ENCODE results near the gene ZKSCAN8.

Gene ZKSCAN8

DNA sequence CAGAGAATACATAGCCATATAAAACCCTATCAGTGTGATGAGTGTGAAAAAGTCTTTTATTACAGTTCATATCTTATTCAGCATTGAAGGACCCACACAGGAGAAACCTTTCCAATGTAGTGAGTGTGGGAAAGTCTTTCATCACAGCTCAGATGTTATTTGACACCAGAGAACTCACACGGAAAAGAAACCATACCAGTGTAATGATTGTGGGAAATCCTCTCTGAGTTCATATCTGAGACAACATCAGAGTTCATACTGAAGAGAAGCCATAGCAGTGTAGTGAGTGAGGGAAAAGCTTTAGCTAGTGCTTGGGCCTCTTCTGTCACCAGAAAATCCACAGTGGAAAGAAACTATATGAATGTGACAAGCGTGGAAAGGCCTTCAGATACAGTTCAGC, 25.9 kb upstream of the ZKSCAN8 start:
- H3K27ac ChIP-seq (replicated peaks) = no peak overlapping the region
- H3K4me3 ChIP-seq (replicated peaks; ENCODE audit: insufficient read depth, low read length) = no peak overlapping the region
- DNase-seq (ENCODE audit: low read depth in 1 of 2, low spot score in 1 of 2) = no peak
- H3K27me3 ChIP-seq (ENCODE audit: insufficient read depth, poor library complexity, severe bottlenecking) = no peaks in the 10 kb centered on the region
- TF ChIP-seq SPI1 (IDR thresholded peaks at IDR 0.05; ENCODE audit: borderline replicate concordance, low read depth) = no peak
- no peak for TF ChIP-seq GABPA (IDR thresholded peaks at IDR 0.05; ENCODE audit: low read depth)
- TF ChIP-seq POLR2AphosphoS5 (IDR thresholded peaks at IDR 0.05; ENCODE audit: low read depth) = no peak
- TF ChIP-seq, protein P1, sequence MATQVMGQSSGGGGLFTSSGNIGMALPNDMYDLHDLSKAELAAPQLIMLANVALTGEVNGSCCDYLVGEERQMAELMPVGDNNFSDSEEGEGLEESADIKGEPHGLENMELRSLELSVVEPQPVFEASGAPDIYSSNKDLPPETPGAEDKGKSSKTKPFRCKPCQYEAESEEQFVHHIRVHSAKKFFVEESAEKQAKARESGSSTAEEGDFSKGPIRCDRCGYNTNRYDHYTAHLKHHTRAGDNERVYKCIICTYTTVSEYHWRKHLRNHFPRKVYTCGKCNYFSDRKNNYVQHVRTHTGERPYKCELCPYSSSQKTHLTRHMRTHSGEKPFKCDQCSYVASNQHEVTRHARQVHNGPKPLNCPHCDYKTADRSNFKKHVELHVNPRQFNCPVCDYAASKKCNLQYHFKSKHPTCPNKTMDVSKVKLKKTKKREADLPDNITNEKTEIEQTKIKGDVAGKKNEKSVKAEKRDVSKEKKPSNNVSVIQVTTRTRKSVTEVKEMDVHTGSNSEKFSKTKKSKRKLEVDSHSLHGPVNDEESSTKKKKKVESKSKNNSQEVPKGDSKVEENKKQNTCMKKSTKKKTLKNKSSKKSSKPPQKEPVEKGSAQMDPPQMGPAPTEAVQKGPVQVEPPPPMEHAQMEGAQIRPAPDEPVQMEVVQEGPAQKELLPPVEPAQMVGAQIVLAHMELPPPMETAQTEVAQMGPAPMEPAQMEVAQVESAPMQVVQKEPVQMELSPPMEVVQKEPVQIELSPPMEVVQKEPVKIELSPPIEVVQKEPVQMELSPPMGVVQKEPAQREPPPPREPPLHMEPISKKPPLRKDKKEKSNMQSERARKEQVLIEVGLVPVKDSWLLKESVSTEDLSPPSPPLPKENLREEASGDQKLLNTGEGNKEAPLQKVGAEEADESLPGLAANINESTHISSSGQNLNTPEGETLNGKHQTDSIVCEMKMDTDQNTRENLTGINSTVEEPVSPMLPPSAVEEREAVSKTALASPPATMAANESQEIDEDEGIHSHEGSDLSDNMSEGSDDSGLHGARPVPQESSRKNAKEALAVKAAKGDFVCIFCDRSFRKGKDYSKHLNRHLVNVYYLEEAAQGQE (IDR thresholded peaks at IDR 0.05; ENCODE audit: insufficient replicate concordance, low read depth) = no peak
- TF ChIP-seq, protein P2, sequence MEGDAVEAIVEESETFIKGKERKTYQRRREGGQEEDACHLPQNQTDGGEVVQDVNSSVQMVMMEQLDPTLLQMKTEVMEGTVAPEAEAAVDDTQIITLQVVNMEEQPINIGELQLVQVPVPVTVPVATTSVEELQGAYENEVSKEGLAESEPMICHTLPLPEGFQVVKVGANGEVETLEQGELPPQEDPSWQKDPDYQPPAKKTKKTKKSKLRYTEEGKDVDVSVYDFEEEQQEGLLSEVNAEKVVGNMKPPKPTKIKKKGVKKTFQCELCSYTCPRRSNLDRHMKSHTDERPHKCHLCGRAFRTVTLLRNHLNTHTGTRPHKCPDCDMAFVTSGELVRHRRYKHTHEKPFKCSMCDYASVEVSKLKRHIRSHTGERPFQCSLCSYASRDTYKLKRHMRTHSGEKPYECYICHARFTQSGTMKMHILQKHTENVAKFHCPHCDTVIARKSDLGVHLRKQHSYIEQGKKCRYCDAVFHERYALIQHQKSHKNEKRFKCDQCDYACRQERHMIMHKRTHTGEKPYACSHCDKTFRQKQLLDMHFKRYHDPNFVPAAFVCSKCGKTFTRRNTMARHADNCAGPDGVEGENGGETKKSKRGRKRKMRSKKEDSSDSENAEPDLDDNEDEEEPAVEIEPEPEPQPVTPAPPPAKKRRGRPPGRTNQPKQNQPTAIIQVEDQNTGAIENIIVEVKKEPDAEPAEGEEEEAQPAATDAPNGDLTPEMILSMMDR (IDR thresholded peaks at IDR 0.05; ENCODE audit: insufficient read depth, low read length) = no peak

DNA sequence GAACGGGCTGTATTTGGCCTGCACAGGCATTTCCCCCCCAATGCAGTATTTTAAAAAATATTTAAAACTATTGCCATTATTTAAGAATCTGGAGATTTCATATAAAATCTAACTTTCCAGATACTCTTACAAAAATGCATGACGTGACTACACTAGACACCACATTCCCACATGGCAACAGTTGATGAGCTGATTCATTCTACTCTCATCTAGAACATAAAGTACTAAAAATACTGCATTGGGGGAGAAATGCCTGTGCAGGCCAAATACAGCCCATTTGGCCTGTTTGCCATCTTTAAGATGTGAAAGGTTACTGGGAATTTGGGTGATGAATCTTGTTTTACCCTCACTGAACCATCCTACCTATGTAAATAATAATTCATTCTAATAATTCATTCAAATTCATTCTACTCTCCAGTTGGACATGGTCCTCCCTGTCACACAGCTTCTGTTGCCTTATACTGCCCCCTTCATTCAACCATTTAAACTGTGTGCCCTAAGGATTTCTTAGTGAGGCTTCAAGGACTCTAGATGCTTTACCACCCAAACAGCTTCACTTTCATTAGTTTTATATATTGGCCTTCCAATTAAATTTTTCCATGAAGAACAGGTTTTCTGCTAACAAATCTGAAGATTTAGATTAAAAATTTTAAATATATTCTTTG, 24.2 kb upstream of the ZKSCAN8 start:
- no peak overlapping the region for H3K4me3 ChIP-seq (replicated peaks; ENCODE audit: insufficient read depth, low read length)
- H3K27ac ChIP-seq (replicated peaks) = no peak overlapping the region
- no peak for DNase-seq (ENCODE audit: low read depth in 1 of 2, low spot score in 1 of 2)
- TF ChIP-seq GABPA (IDR thresholded peaks at IDR 0.05; ENCODE audit: low read depth) = no peak
- TF ChIP-seq POLR2AphosphoS5 (IDR thresholded peaks at IDR 0.05; ENCODE audit: low read depth) = no peak
- TF ChIP-seq, protein P1 (IDR thresholded peaks at IDR 0.05; ENCODE audit: insufficient replicate concordance, low read depth) = no peak
- no peak for TF ChIP-seq SPI1 (IDR thresholded peaks at IDR 0.05; ENCODE audit: borderline replicate concordance, low read depth)
- no peaks in the 10 kb centered on the region for H3K27me3 ChIP-seq (ENCODE audit: insufficient read depth, poor library complexity, severe bottlenecking)

DNA sequence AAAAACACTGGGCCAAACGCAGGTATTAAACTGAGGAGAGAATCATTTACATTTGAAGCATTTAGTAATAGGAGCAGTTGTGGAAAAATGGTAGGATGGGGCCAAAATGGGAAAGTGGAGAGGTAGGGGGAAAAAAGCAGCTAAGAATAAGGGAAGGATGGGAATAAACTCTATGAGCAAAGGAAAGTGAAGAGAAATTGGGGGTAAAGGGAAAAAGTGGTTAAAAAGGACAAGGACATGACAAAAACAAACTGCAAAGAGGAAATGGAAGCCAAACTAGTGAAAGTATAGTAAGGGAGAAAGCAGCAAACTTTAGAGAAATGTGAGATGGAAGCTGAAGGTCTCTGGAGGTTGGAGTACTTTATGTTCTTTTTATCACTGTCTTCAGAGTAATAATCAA, 23.5 kb upstream of the ZKSCAN8 start:
- Histone ChIP-seq H3K4me3 (replicated peaks; ENCODE audit: insufficient read depth, low read length) (no peak overlapping the region), H3K27me3 (ENCODE audit: insufficient read depth, poor library complexity, severe bottlenecking) (no peaks in the 10 kb centered on the region), H3K27ac (replicated peaks) (no peak overlapping the region)
- no peak for DNase-seq (ENCODE audit: low read depth in 1 of 2, low spot score in 1 of 2)
- no peak for TF ChIP-seq SPI1 (IDR thresholded peaks at IDR 0.05; ENCODE audit: borderline replicate concordance, low read depth)
- no peak for TF ChIP-seq GABPA (IDR thresholded peaks at IDR 0.05; ENCODE audit: low read depth)
- TF ChIP-seq, protein P1 (IDR thresholded peaks at IDR 0.05; ENCODE audit: insufficient replicate concordance, low read depth) = no peak
- TF ChIP-seq, protein P2 (IDR thresholded peaks at IDR 0.05; ENCODE audit: insufficient read depth, low read length) = no peak
- TF ChIP-seq POLR2AphosphoS5 (IDR thresholded peaks at IDR 0.05; ENCODE audit: low read depth) = no peak
